Suprapubic skin (tissue), 4 donors: ENCODE data around the gene RHOB. TPM values are rescaled to one million over a fixed set of nuclear protein-coding genes. Genes with fewer than 3 reads are reported as not detected.
"Not testable (repeated sequence)": the region's sequence is repeated elsewhere in the genome, so short reads cannot be mapped to it uniquely, and the experiment has no call there.

Experiments used
- DNase-seq, 2 donors: peaks; one replicate each; pipeline ENCODE4 v3.0.0-alpha.2; 2019; ENCODE audit warnings: low spot score in 2 of 2
- H3K27ac ChIP-seq: fragments of 200-600 bp; sonication (generic); one replicate; pipeline ENCODE4 v1.5.1; 2019
- H3K27me3 ChIP-seq: fragments of 200-600 bp; sonication (generic); one replicate; pipeline ENCODE4 v1.5.1; 2019
- H3K36me3 ChIP-seq: fragments of 200-600 bp; sonication (generic); one replicate; pipeline ENCODE4 v1.5.1; 2019
- H3K4me1 ChIP-seq: fragments of 200-600 bp; sonication (generic); one replicate; pipeline ENCODE4 v1.5.1; 2019
- H3K4me3 ChIP-seq: fragments of 200-600 bp; sonication (generic); one replicate; pipeline ENCODE4 v1.5.1; 2019; ENCODE audit warnings: mild to moderate bottlenecking
- H3K9me3 ChIP-seq: fragments of 200-600 bp; sonication (generic); one replicate; pipeline ENCODE4 v1.5.1; 2019
- CTCF ChIP-seq, 2 donors: fragments of 200-600 bp in 1 of 2; fragments of 450-650 bp in 1 of 2; sonication (generic) in 1 of 2; IDR thresholded peaks; one replicate each; pipeline ENCODE4 v1.5.1; 2016 to 2019; ENCODE audit warnings: antibody characterized with exemption in 2 of 2, mild to moderate bottlenecking in 1 of 2, moderate library complexity in 1 of 2
- EP300 ChIP-seq: sonication (generic); formaldehyde crosslinking; IDR thresholded peaks from one replicate; pipeline ENCODE4 v1.6.1; 2017; ENCODE audit warnings: antibody characterized with exemption
- POLR2A ChIP-seq, 2 donors: fragments of 450-650 bp; IDR thresholded peaks; one replicate each; pipeline ENCODE4 v1.6.1; 2017; ENCODE audit warnings: antibody characterized with exemption in 2 of 2, mild to moderate bottlenecking in 2 of 2, moderate library complexity in 2 of 2
- POLR2AphosphoS5 ChIP-seq, 3 donors: sonication (generic); formaldehyde crosslinking; IDR thresholded peaks; one replicate each; pipeline ENCODE4 v1.6.1; 2017; ENCODE audit warnings: antibody characterized with exemption in 3 of 3
- WGBS: methylation state at CpG from one replicate; pipeline ENCODE4 v1.1.5; 2018; 5-methylcytosine and 5-hydroxymethylcytosine counted together
- total RNA-seq, 4 donors: library from RNA; depleted of rRNA; stranded (reverse); fragments of >200 nt; gene quantifications; one replicate each; pipeline ENCODE4 v1.1.0, GENCODE V29; 2016

The RHOB gene
- total RNA-seq, 4 donors from 2014 or later: 404 to 719 (median 568) TPM

- DNase-seq: peak; percentile 93 to 94
- no peak overlapping the region for H3K4me3 ChIP-seq
- H3K36me3 ChIP-seq: no peaks in the 10 kb centered on the region
- TF ChIP-seq EP300 (no peak), POLR2AphosphoS5 (IDR thresholded peaks at IDR 0.05) (no peak), POLR2A (IDR thresholded peaks at IDR 0.05) (no peak), CTCF (IDR thresholded peaks at IDR 0.05) (peak; percentile 67 to 87)
- H3K27ac ChIP-seq: no peak overlapping the region
- 11% methylated on average over 3 of the region's 3 CpGs for WGBS
- H3K4me1 ChIP-seq: peaks cover 10% of the 10 kb centered on the region
- H3K9me3 ChIP-seq: no peaks in the 10 kb centered on the region
- H3K27me3 ChIP-seq: no peaks in the 10 kb centered on the region
Observed at GRCh38 chr2:20411361-20411894, 35.4 kb upstream of the RHOB start.

DNA sequence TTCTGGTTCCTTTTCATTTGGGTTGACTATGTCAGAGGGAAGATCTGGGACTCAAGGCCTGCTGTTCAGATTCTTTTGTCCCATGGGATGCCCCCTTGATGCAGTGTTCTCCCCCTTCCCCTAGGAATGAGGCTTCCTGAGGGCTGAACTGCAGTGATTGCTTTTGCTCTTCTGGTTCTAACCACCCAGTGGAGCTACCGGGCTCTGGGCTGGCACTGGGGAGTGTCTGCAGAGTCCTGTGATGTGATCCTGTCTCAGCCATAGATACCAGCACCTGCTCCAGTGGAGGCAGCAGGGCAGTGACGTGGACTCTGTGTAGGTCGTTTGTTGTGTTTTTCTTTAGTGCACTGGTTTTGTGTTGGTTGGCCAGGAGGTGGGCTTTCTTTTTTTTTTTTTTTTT, 32.1 kb upstream of the RHOB start:
- DNase-seq: peak in 1 of 2 donors; percentile 47
- 90% methylated on average over 3 of the region's 3 CpGs for WGBS
- TF ChIP-seq POLR2A (IDR thresholded peaks at IDR 0.05) (no peak), CTCF (IDR thresholded peaks at IDR 0.05) (no peak), EP300 (no peak), POLR2AphosphoS5 (IDR thresholded peaks at IDR 0.05) (no peak)

GRCh38 chr2:20415511-20415918, 31.4 kb upstream of the RHOB start:
- TF ChIP-seq POLR2A (IDR thresholded peaks at IDR 0.05): no peak
- WGBS: 11% methylated on average over 1 of the region's 2 CpGs
- H3K9me3 ChIP-seq: no peaks in the 10 kb centered on the region
- H3K4me1 ChIP-seq: peaks cover 30% of the 10 kb centered on the region
- H3K27me3 ChIP-seq: no peaks in the 10 kb centered on the region
- H3K4me3 ChIP-seq: no peak overlapping the region
- H3K27ac ChIP-seq: no peak overlapping the region
- H3K36me3 ChIP-seq: no peaks in the 10 kb centered on the region
- DNase-seq: peak in 1 of 2 donors; percentile 58

More for the DNA sequence above, 32.1 kb upstream of the RHOB start:
- Histone ChIP-seq H3K27ac (no peak overlapping the region), H3K9me3 (no peaks in the 10 kb centered on the region), H3K36me3 (no peaks in the 10 kb centered on the region), H3K4me1 (peaks cover 27% of the 10 kb centered on the region), H3K4me3 (no peak overlapping the region), H3K27me3 (no peaks in the 10 kb centered on the region)

GRCh38 chr2:20416723-20417122, 30.2 kb upstream of the RHOB start:
- Histone ChIP-seq H3K36me3 (no peaks in the 10 kb centered on the region), H3K4me1 (peaks cover 40% of the 10 kb centered on the region), H3K9me3 (no peaks in the 10 kb centered on the region), H3K27ac (no peak overlapping the region), H3K4me3 (no peak overlapping the region), H3K27me3 (no peaks in the 10 kb centered on the region)
- 74% methylated on average over 1 of the region's 1 CpG for WGBS
- TF ChIP-seq CTCF (IDR thresholded peaks at IDR 0.05): no peak
- TF ChIP-seq POLR2A (IDR thresholded peaks at IDR 0.05): no peak
- no peak for TF ChIP-seq EP300
- no peak for TF ChIP-seq POLR2AphosphoS5 (IDR thresholded peaks at IDR 0.05)
- no peak for DNase-seq

DNA sequence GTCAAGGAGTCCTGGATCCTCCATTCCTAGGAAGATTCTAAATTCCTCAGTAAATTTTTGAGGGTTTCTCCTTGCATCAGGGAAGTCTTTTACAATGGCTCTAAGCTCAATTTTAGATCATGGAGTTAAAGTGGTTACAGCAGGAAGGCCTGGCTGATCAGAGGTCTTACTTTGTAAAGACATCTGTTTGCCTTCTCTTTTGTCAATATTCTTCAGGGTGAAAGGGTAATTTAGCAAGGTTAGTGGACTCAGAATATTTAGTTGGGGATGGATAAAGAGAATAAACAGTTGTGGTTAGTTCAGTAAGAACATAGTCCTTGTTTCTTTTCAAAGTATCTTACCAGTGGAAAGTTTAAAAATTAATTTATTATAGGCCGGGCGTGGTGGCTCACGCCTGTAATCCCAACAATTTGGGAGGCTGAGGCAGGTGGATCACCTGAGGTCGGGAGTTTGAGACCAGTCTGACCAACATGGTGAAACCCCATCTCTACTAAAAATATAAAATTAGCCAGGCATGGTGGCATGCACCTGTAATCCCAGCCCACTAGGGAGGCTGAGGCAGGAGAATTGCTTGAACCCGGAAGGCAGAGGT, 29.5 kb upstream of the RHOB start:
- peaks cover 46% of the 10 kb centered on the region for H3K4me1 ChIP-seq
- H3K36me3 ChIP-seq, H3K4me3 ChIP-seq, H3K9me3 ChIP-seq, H3K27me3 ChIP-seq, DNase-seq, H3K27ac ChIP-seq: not testable (repeated sequence)
- WGBS: 91% methylated on average over 5 of the region's 5 CpGs

DNA sequence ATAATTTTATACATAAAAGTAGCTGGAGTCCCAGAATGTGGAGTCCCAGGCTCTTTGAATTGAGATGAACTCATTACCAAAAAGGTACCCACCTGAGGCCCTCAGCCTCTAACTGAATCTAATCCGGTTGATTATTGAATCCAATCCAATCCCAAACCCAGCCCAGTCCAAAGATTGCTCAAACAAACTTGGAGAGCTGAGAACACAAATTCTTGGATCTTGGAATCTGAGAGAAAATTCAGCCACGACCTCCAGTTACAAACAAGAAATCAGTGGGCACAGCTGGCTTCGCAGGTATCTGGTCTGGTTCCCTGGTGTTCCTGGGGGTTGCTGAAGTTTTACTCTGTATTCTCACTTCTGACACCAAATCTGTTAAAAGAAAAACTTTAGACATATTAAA, 28.4 kb upstream of the RHOB start:
- no peaks in the 10 kb centered on the region for H3K36me3 ChIP-seq
- TF ChIP-seq POLR2A (IDR thresholded peaks at IDR 0.05) (no peak), CTCF (IDR thresholded peaks at IDR 0.05) (no peak), EP300 (no peak), POLR2AphosphoS5 (IDR thresholded peaks at IDR 0.05) (no peak)
- H3K9me3 ChIP-seq: no peaks in the 10 kb centered on the region
- H3K27me3 ChIP-seq: no peaks in the 10 kb centered on the region
- peak in 1 of 2 donors; percentile 53 for DNase-seq
- 60% methylated on average over 3 of the region's 3 CpGs for WGBS
- peaks cover 58% of the 10 kb centered on the region for H3K4me1 ChIP-seq
- peak overlapping the region; percentile 72 for H3K27ac ChIP-seq
- no peak overlapping the region for H3K4me3 ChIP-seq
